ENCODE measurements around the gene POLR3B. TPM values are rescaled to one million over a fixed set of nuclear protein-coding genes. Genes with fewer than 3 reads are reported as not detected.

The POLR3B gene
- total and polyA plus RNA-seq, 2 experiments from 2014 or later = 4.0 to 14.6 TPM

GRCh38 chr12:106309671-106310505, 47.7 kb upstream of the POLR3B start:
- no peak overlapping the region for H3K4me3 Mint-ChIP-seq
- Histone ChIP-seq H3K27me3 (ENCODE audit: insufficient read depth) (no peaks in the 10 kb centered on the region), H2AFZ (no peak overlapping the region), H3K27ac (ENCODE audit: low read depth) (no peak overlapping the region), H3K4me1 (ENCODE audit: insufficient read depth) (0 out of 2 replicates have a peak, but pooled peaks cover 6% of the 10 kb centered on the region), H3K4me2 (no peak overlapping the region), H3F3A (replicated peaks; ENCODE audit: low read depth) (no peaks in the 10 kb centered on the region), H3K4me3 (no peak overlapping the region), H3K9me2 (ENCODE audit: insufficient read depth) (no peaks in the 10 kb centered on the region), H4K20me1 (replicated peaks; ENCODE audit: insufficient read depth) (no peaks in the 10 kb centered on the region; the same call in 1 of the 2 replicates), H3K36me3 (ENCODE audit: insufficient read depth) (no peaks in the 10 kb centered on the region), H3K79me2 (replicated peaks; ENCODE audit: insufficient read depth) (no peaks in the 10 kb centered on the region)
- no peaks in the 10 kb centered on the region for H3K9me3 Mint-ChIP-seq
- no peak for TF ChIP-seq EZH2phosphoT487 (IDR thresholded peaks at IDR 0.05; ENCODE audit: unreplicated experiment)
- TF ChIP-seq ZNF462 (CRISPR knock-in tag; IDR thresholded peaks at IDR 0.05) = no peak
- TF ChIP-seq POLR2AphosphoS5 (IDR thresholded peaks at IDR 0.05; ENCODE audit: low read depth) = no peak
- TF ChIP-seq JUNB (IDR thresholded peaks at IDR 0.05; ENCODE audit: unreplicated experiment) = no peak
- no peak for TF ChIP-seq STAT1 (IDR thresholded peaks at IDR 0.05; ENCODE audit: unreplicated experiment)
- TF ChIP-seq REST (IDR thresholded peaks at IDR 0.05; ENCODE audit: unreplicated experiment) = no peak
- TF ChIP-seq ZNF331 (CRISPR knock-in tag; IDR thresholded peaks at IDR 0.05; ENCODE audit: low read depth) = no peak
- TF ChIP-seq EZH2 (IDR thresholded peaks at IDR 0.05; ENCODE audit: low read depth, unreplicated experiment) = no peak
- no peak for TF ChIP-seq CREB1 (CRISPR knock-in tag; IDR thresholded peaks at IDR 0.05; ENCODE audit: low read depth)
- no peak for TF ChIP-seq CTCF (conservative IDR thresholded peaks at IDR 0.05; ENCODE audit: low read depth in 2 of 2)
- no peak for TF ChIP-seq ZNF114 (CRISPR knock-in tag; IDR thresholded peaks at IDR 0.05)
- no peak for TF ChIP-seq ETS1 (IDR thresholded peaks at IDR 0.05)
- H3K4me1 Mint-ChIP-seq = peaks cover 21% of the 10 kb centered on the region
- no peak for DNase-seq (ENCODE audit: low spot score)
- no peaks in the 10 kb centered on the region for H3K27me3 Mint-ChIP-seq (ENCODE audit: insufficient read depth, low read depth, poor library complexity)
- no peak overlapping the region for H3K27ac Mint-ChIP-seq
- no peaks in the 10 kb centered on the region for H3K36me3 Mint-ChIP-seq (ENCODE audit: low read depth)
- ATAC-seq = no peak

All from GM23338 (cell line).